Mesenchymal stem cell (in vitro differentiated cells and primary cell): ENCODE measurements around the gene CANT1.

Experiments
- DNase-seq: peaks from one replicate; pipeline ENCODE4 v3.0.0-alpha.2; 2013
- H2AFZ ChIP-seq: one replicate; pipeline ENCODE4 v1.6.1; 2013; ENCODE audit warnings: low read depth, mild to moderate bottlenecking, control low read depth, inconsistent platforms, low read length, moderate library complexity
- H2AK5ac ChIP-seq: 2 replicates; pipeline ENCODE4 v1.6.1; 2013; ENCODE audit warnings: low read length, moderate library complexity, mild to moderate bottlenecking, inconsistent platforms; ENCODE audit not compliant: severe bottlenecking
- H2BK120ac ChIP-seq: one replicate; pipeline ENCODE4 v1.6.1; 2013; ENCODE audit warnings: low read depth, mild to moderate bottlenecking, inconsistent platforms, low read length, moderate library complexity
- H2BK12ac ChIP-seq, 2 experiments: one replicate each; pipeline ENCODE4 v1.6.1; 2013; ENCODE audit warnings: inconsistent platforms in 2 of 2, low read length in 2 of 2, mild to moderate bottlenecking in 2 of 2, moderate library complexity in 2 of 2, control low read depth in 1 of 2
- H2BK15ac ChIP-seq: one replicate; pipeline ENCODE4 v1.6.1; 2013; ENCODE audit warnings: mild to moderate bottlenecking, low read depth, inconsistent platforms; ENCODE audit not compliant: poor library complexity, severe bottlenecking
- H2BK5ac ChIP-seq: 2 replicates; pipeline ENCODE4 v1.6.1; 2013; ENCODE audit warnings: low read depth, mild to moderate bottlenecking, low read length, control low read depth, inconsistent platforms; ENCODE audit not compliant: poor library complexity, severe bottlenecking
- H3K14ac ChIP-seq, 2 experiments: one replicate each; pipeline ENCODE4 v1.6.1; 2013; ENCODE audit warnings: inconsistent platforms in 2 of 2, low read length in 2 of 2, control low read depth in 1 of 2, mild to moderate bottlenecking in 1 of 2, moderate library complexity in 1 of 2
- H3K18ac ChIP-seq, 2 experiments: one replicate each; pipeline ENCODE4 v1.6.1; 2013; ENCODE audit warnings: inconsistent platforms in 2 of 2, low read length in 2 of 2, control low read depth in 1 of 2, low read depth in 1 of 2, mild to moderate bottlenecking in 1 of 2
- H3K23ac ChIP-seq, 2 experiments: one replicate each; pipeline ENCODE4 v1.6.1; 2013; ENCODE audit warnings: inconsistent platforms in 2 of 2, low read length in 2 of 2, mild to moderate bottlenecking in 2 of 2, moderate library complexity in 2 of 2, control low read depth in 1 of 2
- H3K27ac ChIP-seq: 2 replicates; pipeline ENCODE4 v1.5.1; 2013; ENCODE audit warnings: mild to moderate bottlenecking, moderate library complexity, low read length, control low read depth, inconsistent platforms; ENCODE audit not compliant: poor library complexity, severe bottlenecking
- H3K27me3 ChIP-seq, 2 experiments: 2 replicates each; pipeline versions ENCODE4 v1.6.1 to v1.7.0; 2013; ENCODE audit warnings: low read length in 2 of 2, mild to moderate bottlenecking in 2 of 2, moderate library complexity in 2 of 2, control low read depth in 1 of 2, inconsistent platforms in 1 of 2; ENCODE audit not compliant: control insufficient read depth in 1 of 2, insufficient read depth in 1 of 2
- H3K36me3 ChIP-seq, 2 experiments: 2 replicates each; pipeline versions ENCODE4 v1.6.1 to v1.7.0; 2013; ENCODE audit warnings: low read length in 2 of 2, control low read depth in 1 of 2, inconsistent platforms in 1 of 2, low read depth in 1 of 2, mild to moderate bottlenecking in 1 of 2; ENCODE audit not compliant: insufficient read depth in 2 of 2, control insufficient read depth in 1 of 2
- H3K4ac ChIP-seq, 2 experiments: one replicate each; pipeline ENCODE4 v1.6.1; 2013; ENCODE audit warnings: inconsistent platforms in 2 of 2, low read length in 2 of 2, mild to moderate bottlenecking in 2 of 2, moderate library complexity in 2 of 2, control low read depth in 1 of 2, low read depth in 1 of 2
- H3K4me1 ChIP-seq: 2 replicates; pipeline ENCODE4 v1.6.1; 2013; ENCODE audit warnings: low read depth, low read length, control low read depth; ENCODE audit not compliant: control insufficient read depth, insufficient read depth
- H3K4me2 ChIP-seq: 2 replicates; pipeline ENCODE4 v1.6.1; 2013; ENCODE audit warnings: low read length, mild to moderate bottlenecking, inconsistent platforms; ENCODE audit not compliant: poor library complexity, severe bottlenecking
- H3K4me3 ChIP-seq, 2 experiments: 2 replicates each; pipeline versions ENCODE4 v1.5.1 to v1.7.0; 2013; ENCODE audit warnings: low read length in 2 of 2, mild to moderate bottlenecking in 2 of 2, control low read depth in 1 of 2, low read depth in 1 of 2; ENCODE audit not compliant: insufficient read depth in 1 of 2
- H3K79me1 ChIP-seq: replicated peaks from 2 replicates; pipeline ENCODE4 v1.6.1; 2013; ENCODE audit warnings: mild to moderate bottlenecking, control low read depth, low read length, inconsistent platforms; ENCODE audit not compliant: poor library complexity, severe bottlenecking
- H3K9ac ChIP-seq: 2 replicates; pipeline ENCODE4 v1.7.0; 2013; ENCODE audit warnings: mild to moderate bottlenecking, low read length, moderate library complexity
- H3K9me3 ChIP-seq: 2 replicates; pipeline ENCODE4 v1.7.0; 2013; ENCODE audit warnings: mild to moderate bottlenecking, low read length; ENCODE audit not compliant: control insufficient read depth
- H4K8ac ChIP-seq: one replicate; pipeline ENCODE4 v1.6.1; 2013; ENCODE audit warnings: inconsistent platforms, mild to moderate bottlenecking, low read length, moderate library complexity
- H4K91ac ChIP-seq: one replicate; pipeline ENCODE4 v1.6.1; 2013; ENCODE audit warnings: mild to moderate bottlenecking, low read length, inconsistent platforms
- WGBS: methylation state at CpG from one replicate; pipeline ENCODE4 v1.1.7; 2013; ENCODE audit warnings: mixed read lengths; 5-methylcytosine and 5-hydroxymethylcytosine counted together

The CANT1 gene

DNA sequence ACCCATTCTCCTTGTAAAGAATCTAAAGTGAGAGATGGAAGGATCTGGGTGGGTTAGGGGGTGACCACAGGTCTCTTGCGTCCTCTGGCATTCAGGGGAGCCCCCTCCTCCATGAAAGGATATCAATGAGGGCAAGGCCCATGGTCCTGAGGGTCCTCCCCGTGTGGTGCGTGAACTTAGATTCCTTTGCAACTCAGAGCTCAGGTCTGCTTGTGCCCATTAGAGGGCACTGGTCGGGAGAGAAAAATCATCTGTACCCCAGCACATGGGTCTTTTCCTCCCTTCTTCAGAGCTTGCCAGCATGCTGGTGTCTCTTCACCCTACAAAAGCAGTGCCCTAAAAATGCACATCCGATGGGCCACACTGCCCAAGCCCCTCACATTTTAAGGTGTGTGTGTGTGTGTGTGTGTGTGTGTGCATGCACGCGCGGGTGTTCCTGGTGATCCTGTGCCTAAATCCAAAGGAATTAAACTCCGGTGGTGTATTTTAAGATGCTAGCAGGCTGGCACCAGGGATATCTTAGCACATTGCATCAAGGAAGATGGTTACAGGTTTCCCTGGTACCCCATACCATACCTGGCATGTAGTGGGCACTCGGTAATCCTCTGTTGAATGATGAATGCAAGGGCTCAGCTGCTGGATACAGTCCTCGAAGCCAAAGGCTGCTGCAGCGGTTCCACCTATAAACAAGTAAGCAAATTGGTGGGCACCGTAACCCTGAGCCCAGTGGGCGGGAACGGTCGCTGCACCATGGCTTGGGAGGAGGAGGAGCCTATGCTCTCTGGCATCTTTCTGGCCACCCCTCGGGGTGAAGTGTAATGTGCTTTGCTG is 19.1 kb upstream of the CANT1 start:
- H3K36me3 ChIP-seq, result no peaks in the 10 kb centered on the region
- H2BK15ac ChIP-seq, result no peak overlapping the region
- WGBS, result 86% methylated on average over 17 of the region's 17 CpGs
- no peak overlapping the region for H2AK5ac ChIP-seq
- no peak overlapping the region for H2BK5ac ChIP-seq
- H2BK12ac ChIP-seq, result peak overlapping the region in 1 of 2 experiments; percentile 32
- H3K9me3 ChIP-seq, result no peaks in the 10 kb centered on the region
- H3K79me1 ChIP-seq, result no peaks in the 10 kb centered on the region
- no peak overlapping the region for H3K27ac ChIP-seq
- no peak overlapping the region for H3K4me3 ChIP-seq
- H4K8ac ChIP-seq, result peak overlapping the region; percentile 19
- H3K4me1 ChIP-seq, result peaks cover 43% of the 10 kb centered on the region
- H3K4me2 ChIP-seq, result no peak overlapping the region
- no peak overlapping the region for H3K9ac ChIP-seq
- H2BK120ac ChIP-seq, result no peak overlapping the region
- no peak overlapping the region for H3K14ac ChIP-seq
- DNase-seq, result no peak
- H3K23ac ChIP-seq, result no peak overlapping the region
- no peak overlapping the region for H3K4ac ChIP-seq
- H3K27me3 ChIP-seq, result peaks cover 2 to 43% of the 10 kb centered on the region in 2 experiments
- H4K91ac ChIP-seq, result no peak overlapping the region
- no peak overlapping the region for H2AFZ ChIP-seq
- H3K18ac ChIP-seq, result peak overlapping the region in 1 of 2 experiments; percentile 5

GRCh38 chr17:79027925-79028491 is 18.4 kb upstream of the CANT1 start:
- Histone ChIP-seq H2BK120ac (no peak overlapping the region), H3K23ac (no peak overlapping the region), H2BK15ac (peak overlapping the region; percentile 26), H3K9me3 (no peaks in the 10 kb centered on the region), H3K27me3 (peaks cover 2 to 50% of the 10 kb centered on the region in 2 experiments), H2BK12ac (peak overlapping the region; percentile 29 to 70), H2AK5ac (peak overlapping the region; percentile 31), H2AFZ (no peak overlapping the region), H3K4me1 (peaks cover 43% of the 10 kb centered on the region), H3K27ac (no peak overlapping the region), H3K79me1 (no peaks in the 10 kb centered on the region), H3K4me3 (peak overlapping the region in 1 of 2 experiments; percentile 47), H2BK5ac (no peak overlapping the region), H3K9ac (peak overlapping the region; percentile 68), H3K36me3 (no peaks in the 10 kb centered on the region), H3K18ac (peak overlapping the region; percentile 5 to 64), H4K91ac (peak overlapping the region; percentile 81), H3K4me2 (no peak overlapping the region), H4K8ac (peak overlapping the region; percentile 82), H3K14ac (peak overlapping the region in 1 of 2 experiments; percentile 62), H3K4ac (peak overlapping the region in 1 of 2 experiments; percentile 89)
- no peak for DNase-seq
- WGBS, result 76% methylated on average over 16 of the region's 16 CpGs

GRCh38 chr17:79027274-79027924 is 17.8 kb upstream of the CANT1 start:
- Histone ChIP-seq H3K4ac (peak overlapping the region in 1 of 2 experiments; percentile 89), H3K9me3 (no peaks in the 10 kb centered on the region), H4K91ac (peak overlapping the region; percentile 81), H2AK5ac (peak overlapping the region; percentile 24), H2BK15ac (peak overlapping the region; percentile 82), H3K79me1 (no peaks in the 10 kb centered on the region), H3K9ac (peak overlapping the region; percentile 68), H3K23ac (no peak overlapping the region), H3K27me3 (peaks cover 2 to 56% of the 10 kb centered on the region in 2 experiments), H3K14ac (peak overlapping the region in 1 of 2 experiments; percentile 62), H2BK12ac (peak overlapping the region; percentile 29 to 70), H3K4me3 (peak overlapping the region in 1 of 2 experiments; percentile 47), H3K4me1 (peaks cover 43% of the 10 kb centered on the region), H2BK120ac (peak overlapping the region; percentile 39), H3K27ac (no peak overlapping the region), H2BK5ac (no peak overlapping the region), H3K18ac (peak overlapping the region; percentile 29 to 86), H2AFZ (no peak overlapping the region), H3K36me3 (no peaks in the 10 kb centered on the region), H3K4me2 (no peak overlapping the region), H4K8ac (peak overlapping the region; percentile 82)
- WGBS, result 45% methylated on average over 10 of the region's 10 CpGs
- DNase-seq, result no peak
